ENCODE measurements around the gene FRY. TPM values are rescaled to one million over a fixed set of nuclear protein-coding genes. Genes with fewer than 3 reads are reported as not detected.

Gene FRY
- total RNA-seq, 4 donors from 2014 or later, result 21.1 to 89.7 (median 34.4) TPM

DNA sequence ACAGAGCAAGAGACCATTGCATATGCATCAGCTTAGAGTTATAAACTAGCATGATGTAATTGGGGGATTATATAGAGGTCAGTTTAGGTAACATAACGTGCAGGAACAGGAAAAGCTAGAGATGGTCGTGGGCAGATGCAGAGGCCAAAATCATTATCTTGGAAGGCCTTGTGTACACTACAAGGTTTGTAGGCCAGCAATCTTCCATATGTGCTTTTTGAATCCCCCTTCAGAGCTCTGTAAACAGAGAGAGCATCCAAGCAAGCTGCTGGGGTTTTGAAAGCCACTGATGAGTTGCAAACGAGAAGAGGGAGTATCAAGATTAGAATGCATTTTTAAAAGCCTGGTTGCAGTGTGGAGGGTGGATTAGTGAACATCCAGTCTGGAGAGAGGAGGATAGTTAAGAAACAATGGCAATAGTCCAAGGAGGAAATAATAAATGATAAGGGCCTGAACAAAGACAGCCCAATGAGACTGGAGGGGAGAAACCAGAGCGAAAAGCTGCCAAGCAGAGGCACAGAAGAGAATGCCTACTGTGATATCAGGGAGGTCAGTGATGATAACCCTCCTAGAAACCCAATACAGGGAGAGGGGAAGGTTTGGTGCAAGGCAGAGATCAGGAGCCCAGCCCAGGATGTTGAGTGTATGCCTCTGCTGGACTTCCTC, 174.0 kb downstream of the FRY start:
- DNase-seq (ENCODE audit: low spot score) (no peak), ATAC-seq (ENCODE audit: low FRiP score) (no peak)
- TF ChIP-seq, protein P1, sequence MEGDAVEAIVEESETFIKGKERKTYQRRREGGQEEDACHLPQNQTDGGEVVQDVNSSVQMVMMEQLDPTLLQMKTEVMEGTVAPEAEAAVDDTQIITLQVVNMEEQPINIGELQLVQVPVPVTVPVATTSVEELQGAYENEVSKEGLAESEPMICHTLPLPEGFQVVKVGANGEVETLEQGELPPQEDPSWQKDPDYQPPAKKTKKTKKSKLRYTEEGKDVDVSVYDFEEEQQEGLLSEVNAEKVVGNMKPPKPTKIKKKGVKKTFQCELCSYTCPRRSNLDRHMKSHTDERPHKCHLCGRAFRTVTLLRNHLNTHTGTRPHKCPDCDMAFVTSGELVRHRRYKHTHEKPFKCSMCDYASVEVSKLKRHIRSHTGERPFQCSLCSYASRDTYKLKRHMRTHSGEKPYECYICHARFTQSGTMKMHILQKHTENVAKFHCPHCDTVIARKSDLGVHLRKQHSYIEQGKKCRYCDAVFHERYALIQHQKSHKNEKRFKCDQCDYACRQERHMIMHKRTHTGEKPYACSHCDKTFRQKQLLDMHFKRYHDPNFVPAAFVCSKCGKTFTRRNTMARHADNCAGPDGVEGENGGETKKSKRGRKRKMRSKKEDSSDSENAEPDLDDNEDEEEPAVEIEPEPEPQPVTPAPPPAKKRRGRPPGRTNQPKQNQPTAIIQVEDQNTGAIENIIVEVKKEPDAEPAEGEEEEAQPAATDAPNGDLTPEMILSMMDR (IDR thresholded peaks at IDR 0.05), result no peak

DNA sequence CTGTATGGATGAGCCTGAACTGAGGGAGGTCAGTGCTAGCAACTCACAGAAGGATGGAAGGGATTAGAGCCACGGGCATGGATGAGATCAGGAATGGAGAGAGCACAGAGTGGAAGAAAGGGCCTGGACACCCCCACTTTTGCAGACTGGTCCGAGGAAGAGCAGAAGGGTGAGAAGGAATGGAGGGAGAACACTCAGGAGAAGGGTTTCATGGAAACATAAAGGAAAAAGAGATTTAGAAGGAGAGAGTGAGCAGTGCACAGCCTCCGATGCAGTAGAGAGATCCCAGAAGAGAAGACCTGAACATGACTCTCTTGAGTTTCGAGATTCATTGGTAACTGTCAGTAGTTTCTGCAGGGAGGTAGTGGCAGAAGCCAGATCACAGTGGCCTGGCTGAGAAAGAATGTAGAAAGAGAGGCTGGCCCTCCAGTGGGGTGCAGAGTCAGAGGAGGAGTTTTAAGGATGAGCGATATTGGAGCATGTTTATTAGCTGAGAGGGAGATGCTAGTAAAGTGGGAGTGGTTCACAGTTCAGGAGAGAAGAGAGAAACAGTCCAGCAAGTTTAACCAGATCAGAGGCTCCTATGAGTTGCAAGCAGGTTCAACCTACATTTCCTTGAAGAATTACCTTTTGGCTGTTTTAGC, 174.6 kb downstream of the FRY start:
- no peak for DNase-seq (ENCODE audit: low spot score)
- TF ChIP-seq, protein P1 (IDR thresholded peaks at IDR 0.05), result no peak
- no peak for ATAC-seq (ENCODE audit: low FRiP score)

DNA sequence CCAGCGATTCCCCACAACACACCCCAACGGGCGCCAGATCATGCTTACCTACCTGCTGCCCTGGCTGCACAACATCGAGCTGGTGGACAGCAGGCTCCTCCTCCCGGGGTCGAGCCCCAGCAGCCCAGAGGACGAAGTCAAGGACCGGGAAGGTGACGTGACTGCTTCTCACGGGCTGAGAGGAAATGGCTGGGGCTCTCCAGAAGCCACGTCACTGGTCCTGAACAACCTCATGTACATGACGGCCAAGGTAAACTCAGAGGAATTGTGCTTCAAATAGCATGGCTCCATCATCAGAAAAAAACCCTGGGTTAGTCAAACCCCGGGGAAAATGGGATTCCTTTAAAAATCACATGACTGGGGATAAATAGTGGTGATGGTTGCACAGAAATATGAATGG, 177.3 kb downstream of the FRY start:
- ATAC-seq (ENCODE audit: low FRiP score), result no peak
- TF ChIP-seq, protein P1 (IDR thresholded peaks at IDR 0.05), result no peak
- DNase-seq (ENCODE audit: low spot score), result no peak

DNA sequence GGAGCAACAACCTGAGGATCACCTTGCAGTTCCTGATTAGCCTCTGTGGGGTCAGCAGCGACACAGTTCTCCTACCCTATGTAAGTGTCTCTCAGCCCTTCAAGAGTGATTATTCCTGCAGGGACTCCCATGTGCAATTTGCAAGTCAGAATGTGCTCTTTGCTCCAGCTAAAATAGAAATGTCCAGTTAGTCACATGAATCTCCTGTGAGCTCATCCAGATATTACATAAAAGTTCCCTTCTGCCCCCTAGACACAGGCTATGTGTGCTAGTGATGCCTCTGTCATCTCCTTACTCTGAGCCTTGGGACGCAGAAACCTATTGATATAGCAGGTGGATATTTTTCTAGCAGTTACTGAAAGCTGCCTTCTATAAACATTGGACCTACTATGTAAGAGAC, 178.1 kb downstream of the FRY start:
- TF ChIP-seq, protein P1 (IDR thresholded peaks at IDR 0.05), result no peak
- DNase-seq (ENCODE audit: low spot score) (no peak), ATAC-seq (ENCODE audit: low FRiP score) (no peak)

DNA sequence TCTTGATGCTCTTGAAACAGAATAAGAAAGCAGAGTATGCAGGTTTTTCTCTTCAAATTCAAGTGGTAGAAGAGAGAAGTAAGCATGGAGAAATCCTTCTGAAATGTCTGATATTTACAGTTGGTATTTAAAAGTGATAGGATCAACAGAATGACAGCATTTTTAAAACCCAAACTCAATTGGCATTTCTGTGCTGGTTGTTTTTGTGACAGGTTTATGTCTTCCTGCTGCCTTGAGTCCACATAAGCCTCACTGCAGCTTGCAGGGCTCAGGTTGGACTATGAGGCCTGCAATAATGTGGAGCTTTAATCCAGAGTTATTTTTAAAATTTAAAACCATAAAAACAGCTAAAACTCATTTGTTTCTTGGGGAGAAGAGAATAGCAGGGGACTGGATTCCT, 178.5 kb downstream of the FRY start:
- TF ChIP-seq, protein P1 (IDR thresholded peaks at IDR 0.05), result no peak
- ATAC-seq (ENCODE audit: low FRiP score) (no peak), DNase-seq (ENCODE audit: low spot score) (no peak)

DNA sequence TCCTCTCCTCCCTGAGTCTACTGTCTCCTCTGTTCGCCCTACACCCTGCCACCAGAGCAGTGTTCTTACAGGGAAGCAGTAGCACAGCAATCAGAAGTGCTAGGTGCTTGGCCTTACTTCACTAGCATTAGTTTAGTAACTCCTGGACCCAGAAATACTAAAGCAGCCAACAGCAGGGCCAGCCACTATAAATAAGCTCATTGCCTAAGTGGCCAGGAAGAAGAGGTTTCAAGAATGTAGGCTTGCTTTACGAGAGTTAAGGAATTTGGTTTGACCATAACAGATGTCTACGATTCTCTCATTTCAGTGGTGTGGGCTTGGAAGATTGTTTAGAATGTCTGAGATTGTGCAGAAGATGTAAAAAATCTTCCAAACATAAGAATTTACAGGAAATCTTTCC, 180.2 kb downstream of the FRY start:
- no peak for DNase-seq (ENCODE audit: low spot score)
- ATAC-seq (ENCODE audit: low FRiP score), result no peak
- TF ChIP-seq, protein P1 (IDR thresholded peaks at IDR 0.05), result no peak

DNA sequence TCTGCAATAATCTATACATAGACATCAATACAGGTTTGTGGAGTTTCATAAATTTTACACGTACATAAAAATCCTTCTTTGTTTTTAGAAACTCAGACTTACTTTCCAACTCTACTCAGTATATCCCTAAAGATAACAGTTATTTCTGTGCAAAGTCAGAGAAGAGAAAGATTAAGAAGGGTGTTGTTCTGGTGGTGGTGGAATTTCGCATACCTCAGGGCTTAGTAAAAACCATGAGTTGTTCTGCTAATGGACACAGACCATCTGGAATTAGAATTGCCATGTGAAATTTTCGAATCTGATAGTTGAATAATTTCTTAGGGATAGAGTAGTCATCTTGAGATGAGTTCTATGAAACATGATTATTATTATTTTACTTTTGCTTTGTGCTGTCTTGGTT, 180.8 kb downstream of the FRY start:
- TF ChIP-seq, protein P1 (IDR thresholded peaks at IDR 0.05), result no peak
- DNase-seq (ENCODE audit: low spot score) (no peak), ATAC-seq (ENCODE audit: low FRiP score) (peak; percentile 64)

Measured in omental fat pad (tissue), 4 donors.